ENCODE results near the gene NCR3LG1. TPM values are rescaled to one million over a fixed set of nuclear protein-coding genes. Genes with fewer than 3 reads are reported as not detected.

The NCR3LG1 gene
- total RNA-seq, 4 donors from 2014 or later = 4.6 to 6.5 (median 5.3) TPM

- 90 to 92% methylated on average over 2 of the region's 2 CpGs for WGBS, 2 donors
- TF ChIP-seq CTCF (IDR thresholded peaks at IDR 0.05) = no peak
- no peak for TF ChIP-seq POLR2A (IDR thresholded peaks at IDR 0.05)
- no peak for DNase-seq (ENCODE audit: low spot score in 2 of 2)
- intact Hi-C loops (cut with DNase I; ENCODE audit: low total_unique reads) = no loop called here
- no peak overlapping the region for H3K4me3 ChIP-seq (ENCODE audit: low read depth, poor library complexity, severe bottlenecking)
Measured at GRCh38 chr11:17407575-17407974, 56.0 kb downstream of the NCR3LG1 start.

GRCh38 chr11:17408026-17408425, 56.4 kb downstream of the NCR3LG1 start:
- WGBS, 2 donors = 89 to 90% methylated on average over 2 of the region's 2 CpGs
- TF ChIP-seq POLR2A (IDR thresholded peaks at IDR 0.05) (no peak), CTCF (IDR thresholded peaks at IDR 0.05) (no peak)
- intact Hi-C loops (cut with DNase I; ENCODE audit: low total_unique reads) = no loop called here
- H3K4me3 ChIP-seq (ENCODE audit: low read depth, poor library complexity, severe bottlenecking) = no peak overlapping the region
- no peak for DNase-seq (ENCODE audit: low spot score in 2 of 2)

- intact Hi-C loops (cut with DNase I; ENCODE audit: low total_unique reads) = no loop called here
- WGBS, 2 donors = 94 to 95% methylated on average over 7 of the region's 7 CpGs
- TF ChIP-seq POLR2A (IDR thresholded peaks at IDR 0.05) = no peak
- TF ChIP-seq CTCF (IDR thresholded peaks at IDR 0.05) = no peak
- DNase-seq (ENCODE audit: low spot score in 2 of 2) = no peak
- H3K4me3 ChIP-seq (ENCODE audit: low read depth, poor library complexity, severe bottlenecking) = no peak overlapping the region
Measured at GRCh38 chr11:17408641-17409040, 57.0 kb downstream of the NCR3LG1 start.

GRCh38 chr11:17410606-17411379, 59.2 kb downstream of the NCR3LG1 start:
- no peak for DNase-seq (ENCODE audit: low spot score in 2 of 2)
- WGBS, 2 donors = 51 to 57% methylated on average over 11 of the region's 11 CpGs
- intact Hi-C loops (cut with DNase I; ENCODE audit: low total_unique reads) = no loop called here
- no peak overlapping the region for H3K4me3 ChIP-seq (ENCODE audit: low read depth, poor library complexity, severe bottlenecking)
- no peak for TF ChIP-seq POLR2A (IDR thresholded peaks at IDR 0.05)
- no peak for TF ChIP-seq CTCF (IDR thresholded peaks at IDR 0.05)

- no peak for DNase-seq (ENCODE audit: low spot score in 2 of 2)
- TF ChIP-seq CTCF (IDR thresholded peaks at IDR 0.05) (no peak), POLR2A (IDR thresholded peaks at IDR 0.05) (no peak)
- H3K4me3 ChIP-seq (ENCODE audit: low read depth, poor library complexity, severe bottlenecking) = no peak overlapping the region
- intact Hi-C loops (cut with DNase I; ENCODE audit: low total_unique reads) = no loop called here
- 76 to 78% methylated on average over 6 of the region's 6 CpGs for WGBS, 2 donors
Measured at GRCh38 chr11:17411418-17411817, 59.8 kb downstream of the NCR3LG1 start.
